ENCODE data around the gene CACNA2D3. TPM values are rescaled to one million over a fixed set of nuclear protein-coding genes. Genes with fewer than 3 reads are reported as not detected.

The CACNA2D3 gene
- total RNA-seq, 1 donor from 2014 or later = 1.3 TPM

DNA sequence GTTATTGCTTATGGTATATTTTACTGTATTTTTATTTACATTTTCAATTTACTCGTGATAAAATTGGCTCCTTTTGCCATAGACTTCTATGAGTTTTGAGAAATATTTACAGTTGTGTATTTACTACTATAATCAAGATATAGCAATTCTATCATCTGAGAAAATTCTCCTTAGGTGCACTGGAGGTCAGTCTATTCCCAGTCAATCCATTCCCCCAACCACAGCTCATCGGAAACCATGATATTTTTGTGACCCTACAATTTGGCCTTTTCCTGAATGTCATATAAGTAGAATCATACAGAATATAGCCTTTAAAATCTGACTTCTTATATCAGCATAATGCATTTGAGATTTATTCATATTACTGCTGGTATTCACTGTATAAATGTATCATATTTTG lies 920.2 kb downstream of the CACNA2D3 start:
- H3K4me3 ChIP-seq (ENCODE audit: low read depth, low read length) = no peak overlapping the region
- TF ChIP-seq, protein P1, sequence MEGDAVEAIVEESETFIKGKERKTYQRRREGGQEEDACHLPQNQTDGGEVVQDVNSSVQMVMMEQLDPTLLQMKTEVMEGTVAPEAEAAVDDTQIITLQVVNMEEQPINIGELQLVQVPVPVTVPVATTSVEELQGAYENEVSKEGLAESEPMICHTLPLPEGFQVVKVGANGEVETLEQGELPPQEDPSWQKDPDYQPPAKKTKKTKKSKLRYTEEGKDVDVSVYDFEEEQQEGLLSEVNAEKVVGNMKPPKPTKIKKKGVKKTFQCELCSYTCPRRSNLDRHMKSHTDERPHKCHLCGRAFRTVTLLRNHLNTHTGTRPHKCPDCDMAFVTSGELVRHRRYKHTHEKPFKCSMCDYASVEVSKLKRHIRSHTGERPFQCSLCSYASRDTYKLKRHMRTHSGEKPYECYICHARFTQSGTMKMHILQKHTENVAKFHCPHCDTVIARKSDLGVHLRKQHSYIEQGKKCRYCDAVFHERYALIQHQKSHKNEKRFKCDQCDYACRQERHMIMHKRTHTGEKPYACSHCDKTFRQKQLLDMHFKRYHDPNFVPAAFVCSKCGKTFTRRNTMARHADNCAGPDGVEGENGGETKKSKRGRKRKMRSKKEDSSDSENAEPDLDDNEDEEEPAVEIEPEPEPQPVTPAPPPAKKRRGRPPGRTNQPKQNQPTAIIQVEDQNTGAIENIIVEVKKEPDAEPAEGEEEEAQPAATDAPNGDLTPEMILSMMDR (conservative IDR thresholded peaks at IDR 0.05; ENCODE audit: low read depth, low read length) = peak; percentile 16
- DNase-seq (ENCODE audit: low read depth) = no peak

DNA sequence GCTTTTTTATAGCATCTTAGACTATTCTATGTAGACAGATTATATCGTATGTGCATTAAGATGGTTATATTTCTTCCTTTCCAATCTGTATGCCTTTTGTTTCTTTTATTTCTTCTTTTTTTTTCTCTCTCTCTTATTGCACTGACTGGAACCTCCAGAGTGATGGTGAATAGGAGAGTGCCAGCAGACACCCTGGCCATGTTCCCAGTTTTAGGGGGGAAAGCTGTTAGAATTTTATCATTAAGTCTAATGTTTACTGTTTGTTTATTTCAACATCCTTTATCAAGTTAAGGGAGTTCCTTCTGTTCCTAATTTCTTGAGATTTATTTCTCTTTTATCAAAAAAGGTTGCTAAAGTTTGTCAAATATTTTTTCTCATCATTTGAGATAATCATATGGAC lies 922.1 kb downstream of the CACNA2D3 start:
- no peak for DNase-seq (ENCODE audit: low read depth)
- TF ChIP-seq, protein P1 (conservative IDR thresholded peaks at IDR 0.05; ENCODE audit: low read depth, low read length) = no peak
- no peak overlapping the region for H3K4me3 ChIP-seq (ENCODE audit: low read depth, low read length)

DNA sequence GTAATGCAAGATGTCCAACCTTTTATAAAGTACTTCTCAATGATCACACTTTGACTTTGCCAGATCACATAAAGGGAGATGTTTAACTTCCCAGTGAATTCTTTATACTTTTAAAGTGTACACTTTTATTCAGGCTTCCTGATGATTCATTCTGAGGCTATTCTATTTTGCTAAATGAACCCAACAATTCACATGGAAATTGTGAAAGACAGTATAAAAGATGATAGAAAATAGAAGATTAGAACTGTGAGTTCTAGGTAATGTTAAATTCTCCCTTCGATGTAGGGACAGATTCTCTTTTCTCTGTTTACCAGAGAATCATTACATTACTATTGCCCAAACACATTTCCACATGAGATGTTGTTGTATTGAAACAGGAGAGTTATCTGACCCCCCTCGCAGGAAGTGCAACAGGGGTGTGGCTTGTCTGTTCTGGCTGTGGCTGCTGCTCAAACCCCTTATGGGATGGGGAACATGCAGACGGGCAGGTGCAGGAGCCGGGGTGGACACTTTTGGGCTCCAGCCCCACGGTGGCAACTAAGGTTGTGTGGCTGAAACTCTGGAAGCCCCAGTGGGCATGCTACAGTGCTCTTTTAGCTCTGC lies 936.8 kb downstream of the CACNA2D3 start:
- peak; percentile 19 for DNase-seq (ENCODE audit: low read depth)
- TF ChIP-seq, protein P1 (conservative IDR thresholded peaks at IDR 0.05; ENCODE audit: low read depth, low read length) = no peak
- no peak overlapping the region for H3K4me3 ChIP-seq (ENCODE audit: low read depth, low read length)

DNA sequence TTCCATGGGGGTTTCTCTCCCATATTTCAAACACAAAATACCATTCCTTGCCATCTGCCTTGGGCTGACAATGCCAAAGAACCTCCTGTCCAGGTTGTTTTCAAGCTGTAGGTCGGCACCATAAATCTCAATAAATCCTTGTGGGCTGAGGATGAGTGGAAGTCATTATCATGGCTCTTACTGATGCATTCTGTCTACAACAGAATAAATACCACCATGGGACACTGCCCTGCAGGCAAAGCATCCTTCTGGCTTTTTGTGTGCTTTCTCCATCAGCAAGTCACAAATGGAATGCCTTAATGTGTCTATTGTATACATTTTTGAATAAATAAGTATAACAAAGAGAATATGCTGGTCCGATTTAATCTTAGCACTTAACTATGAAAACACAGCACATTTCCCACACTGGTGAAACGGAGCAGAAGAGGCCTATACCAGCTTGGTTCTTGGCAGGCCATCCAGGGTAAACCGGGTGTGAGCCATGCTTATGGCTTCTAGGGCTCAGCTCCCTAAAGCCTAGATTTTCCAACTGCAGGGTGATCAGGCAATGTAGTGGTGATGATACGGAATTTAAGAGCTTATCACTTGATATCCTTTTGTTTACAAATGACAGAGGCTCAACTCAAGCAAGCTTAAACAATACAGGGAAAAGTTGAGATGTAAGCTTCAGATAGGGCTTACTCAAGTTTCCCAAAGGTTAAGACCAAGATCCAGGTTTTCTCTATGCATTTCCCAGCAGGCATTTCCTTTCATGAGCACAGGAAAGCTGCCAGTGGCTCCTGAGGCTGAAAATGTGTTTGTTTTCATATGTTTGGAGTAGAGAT lies 938.8 kb downstream of the CACNA2D3 start:
- TF ChIP-seq, protein P1 (conservative IDR thresholded peaks at IDR 0.05; ENCODE audit: low read depth, low read length) = no peak
- no peak for DNase-seq (ENCODE audit: low read depth)
- no peak overlapping the region for H3K4me3 ChIP-seq (ENCODE audit: low read depth, low read length)

DNA sequence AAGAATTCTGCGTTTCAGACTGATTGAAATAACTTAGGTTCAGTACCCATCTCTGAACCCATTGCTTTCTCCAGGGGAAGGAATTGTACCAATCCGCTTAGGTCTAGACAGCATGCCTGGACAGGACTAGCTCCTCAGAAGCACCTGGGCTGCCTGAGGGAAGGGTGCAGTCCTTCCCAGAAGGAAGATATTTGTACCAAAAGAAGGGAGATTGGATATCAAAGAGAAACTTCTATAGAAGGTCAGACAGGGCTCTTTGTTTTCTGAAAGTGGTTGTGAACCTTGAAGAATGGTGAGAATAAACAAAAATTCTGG lies 939.3 kb downstream of the CACNA2D3 start:
- DNase-seq (ENCODE audit: low read depth) = no peak
- TF ChIP-seq, protein P1 (conservative IDR thresholded peaks at IDR 0.05; ENCODE audit: low read depth, low read length) = no peak
- no peak overlapping the region for H3K4me3 ChIP-seq (ENCODE audit: low read depth, low read length)

DNA sequence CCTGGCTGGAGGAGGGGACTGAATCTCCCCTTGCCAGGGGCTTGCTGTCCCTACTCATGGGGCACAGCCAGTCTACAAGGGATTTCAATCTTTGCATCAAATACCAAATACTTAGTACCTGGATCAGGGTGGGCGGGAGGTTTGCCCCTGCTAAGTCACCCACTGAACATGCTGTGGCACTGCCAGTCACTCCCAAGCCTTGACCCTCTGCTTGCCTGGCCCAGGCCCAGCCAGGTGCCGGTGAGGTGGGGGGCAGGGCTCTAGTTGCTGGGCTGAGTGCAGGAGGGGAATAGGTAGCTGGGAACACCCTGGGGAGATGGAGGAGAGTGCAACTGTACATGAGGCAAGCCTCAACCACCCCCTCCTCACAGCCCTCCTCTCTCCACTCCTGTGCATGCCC lies 941.8 kb downstream of the CACNA2D3 start:
- DNase-seq (ENCODE audit: low read depth) = no peak
- TF ChIP-seq, protein P1 (conservative IDR thresholded peaks at IDR 0.05; ENCODE audit: low read depth, low read length) = no peak
- H3K4me3 ChIP-seq (ENCODE audit: low read depth, low read length) = no peak overlapping the region

DNA sequence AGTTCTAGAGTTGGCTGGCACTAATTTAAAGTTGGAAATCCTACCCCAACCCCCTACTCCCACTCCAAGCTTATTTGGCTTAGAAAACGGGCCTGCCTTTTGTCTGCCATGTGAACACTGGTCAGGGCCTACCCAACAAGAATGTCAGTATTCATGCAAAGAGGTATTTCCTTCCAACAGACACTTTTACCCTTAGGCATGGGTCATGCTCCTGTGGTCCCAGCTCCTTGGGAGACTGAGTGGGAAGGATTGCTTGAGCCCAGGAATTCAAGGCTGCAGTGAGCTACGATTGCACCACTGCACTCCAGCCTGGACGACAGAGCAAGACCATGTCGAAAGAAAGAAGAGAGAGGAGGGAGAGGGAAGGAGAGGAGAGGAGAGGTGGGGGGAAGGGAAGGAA lies 943.0 kb downstream of the CACNA2D3 start:
- TF ChIP-seq, protein P1 (conservative IDR thresholded peaks at IDR 0.05; ENCODE audit: low read depth, low read length) = no peak

More for the DNA sequence above, 943.0 kb downstream of the CACNA2D3 start:
- DNase-seq (ENCODE audit: low read depth) = peak; percentile 20
- no peak overlapping the region for H3K4me3 ChIP-seq (ENCODE audit: low read depth, low read length)

Measured in epithelial cell of proximal tubule (primary cell).